ENCODE data around the gene PPM1A.

Gene PPM1A

GRCh38 chr14:60323199-60323896 is 74.3 kb downstream of the PPM1A start:
- no peak overlapping the region for H3K4ac ChIP-seq (ENCODE audit: low read depth in 1 of 2, low read length in 2 of 2)
- H3K4me2 ChIP-seq (ENCODE audit: low read length, poor library complexity, severe bottlenecking) = no peak overlapping the region
- peaks cover 34 to 52% of the 10 kb centered on the region in 2 experiments for H3K27me3 ChIP-seq (ENCODE audit: control insufficient read depth in 1 of 2, insufficient read depth in 1 of 2, low read length in 2 of 2)
- no peak overlapping the region for H3K4me3 ChIP-seq (ENCODE audit: insufficient read depth in 1 of 2, low read depth in 1 of 2, low read length in 2 of 2)
- H2BK15ac ChIP-seq (ENCODE audit: low read depth, poor library complexity, severe bottlenecking) = no peak overlapping the region
- H3K79me1 ChIP-seq (replicated peaks; ENCODE audit: low read length, poor library complexity, severe bottlenecking) = no peaks in the 10 kb centered on the region
- H2BK5ac ChIP-seq (ENCODE audit: low read depth, low read length, poor library complexity, severe bottlenecking) = no peak overlapping the region
- no peak overlapping the region for H2AK5ac ChIP-seq (ENCODE audit: low read length, severe bottlenecking)
- no peak overlapping the region for H2AFZ ChIP-seq (ENCODE audit: low read depth, low read length)
- no peak for DNase-seq
- 85% methylated on average over 14 of the region's 14 CpGs for WGBS
- H4K8ac ChIP-seq (ENCODE audit: low read length) = no peak overlapping the region
- H4K91ac ChIP-seq (ENCODE audit: low read length) = no peak overlapping the region
- H3K4me1 ChIP-seq (ENCODE audit: control insufficient read depth, insufficient read depth, low read depth, low read length) = peaks cover 8% of the 10 kb centered on the region
- H3K27ac ChIP-seq (ENCODE audit: low read length, poor library complexity, severe bottlenecking) = no peak overlapping the region
- no peak overlapping the region for H3K9ac ChIP-seq (ENCODE audit: low read length)
- no peak overlapping the region for H2BK120ac ChIP-seq (ENCODE audit: low read depth, low read length)
- H2BK12ac ChIP-seq (ENCODE audit: low read length in 2 of 2) = no peak overlapping the region
- no peak overlapping the region for H3K18ac ChIP-seq (ENCODE audit: low read depth in 1 of 2, low read length in 2 of 2)
- no peak overlapping the region for H3K23ac ChIP-seq (ENCODE audit: low read length in 2 of 2)
- H3K36me3 ChIP-seq (ENCODE audit: control insufficient read depth in 1 of 2, insufficient read depth in 2 of 2, low read depth in 1 of 2, low read length in 2 of 2) = no peaks in the 10 kb centered on the region
- no peak overlapping the region for H3K14ac ChIP-seq (ENCODE audit: low read length in 2 of 2)
- H3K9me3 ChIP-seq (ENCODE audit: control insufficient read depth, low read length) = no peaks in the 10 kb centered on the region

- Histone ChIP-seq H2BK120ac (ENCODE audit: low read depth, low read length) (no peak overlapping the region), H3K36me3 (ENCODE audit: control insufficient read depth in 1 of 2, insufficient read depth in 2 of 2, low read depth in 1 of 2, low read length in 2 of 2) (no peaks in the 10 kb centered on the region), H3K18ac (ENCODE audit: low read depth in 1 of 2, low read length in 2 of 2) (no peak overlapping the region), H2AK5ac (ENCODE audit: low read length, severe bottlenecking) (no peak overlapping the region), H3K9me3 (ENCODE audit: control insufficient read depth, low read length) (no peaks in the 10 kb centered on the region), H3K79me1 (replicated peaks; ENCODE audit: low read length, poor library complexity, severe bottlenecking) (no peaks in the 10 kb centered on the region), H3K4me1 (ENCODE audit: control insufficient read depth, insufficient read depth, low read depth, low read length) (peaks cover 8% of the 10 kb centered on the region), H3K27me3 (ENCODE audit: control insufficient read depth in 1 of 2, insufficient read depth in 1 of 2, low read length in 2 of 2) (peaks cover 36 to 59% of the 10 kb centered on the region in 2 experiments), H4K8ac (ENCODE audit: low read length) (no peak overlapping the region), H2BK5ac (ENCODE audit: low read depth, low read length, poor library complexity, severe bottlenecking) (no peak overlapping the region), H2BK12ac (ENCODE audit: low read length in 2 of 2) (no peak overlapping the region), H3K27ac (ENCODE audit: low read length, poor library complexity, severe bottlenecking) (no peak overlapping the region), H4K91ac (ENCODE audit: low read length) (no peak overlapping the region), H3K9ac (ENCODE audit: low read length) (no peak overlapping the region), H3K4me3 (ENCODE audit: insufficient read depth in 1 of 2, low read depth in 1 of 2, low read length in 2 of 2) (no peak overlapping the region), H3K4ac (ENCODE audit: low read depth in 1 of 2, low read length in 2 of 2) (no peak overlapping the region), H2BK15ac (ENCODE audit: low read depth, poor library complexity, severe bottlenecking) (no peak overlapping the region), H3K23ac (ENCODE audit: low read length in 2 of 2) (no peak overlapping the region), H3K14ac (ENCODE audit: low read length in 2 of 2) (no peak overlapping the region), H3K4me2 (ENCODE audit: low read length, poor library complexity, severe bottlenecking) (no peak overlapping the region), H2AFZ (ENCODE audit: low read depth, low read length) (no peak overlapping the region)
- DNase-seq = no peak
- WGBS = 94% methylated on average over 2 of the region's 2 CpGs
These were observed 75.8 kb downstream of the PPM1A start for GRCh38 chr14:60324837-60325236.

GRCh38 chr14:60326274-60326673 is 77.3 kb downstream of the PPM1A start:
- H2AK5ac ChIP-seq (ENCODE audit: low read length, severe bottlenecking) = no peak overlapping the region
- no peak for DNase-seq
- H3K23ac ChIP-seq (ENCODE audit: low read length in 2 of 2) = no peak overlapping the region
- H3K18ac ChIP-seq (ENCODE audit: low read depth in 1 of 2, low read length in 2 of 2) = no peak overlapping the region
- H3K9me3 ChIP-seq (ENCODE audit: control insufficient read depth, low read length) = no peaks in the 10 kb centered on the region
- no peak overlapping the region for H4K8ac ChIP-seq (ENCODE audit: low read length)
- no peak overlapping the region for H2BK120ac ChIP-seq (ENCODE audit: low read depth, low read length)
- H2BK12ac ChIP-seq (ENCODE audit: low read length in 2 of 2) = no peak overlapping the region
- H3K4ac ChIP-seq (ENCODE audit: low read depth in 1 of 2, low read length in 2 of 2) = no peak overlapping the region
- no peak overlapping the region for H2AFZ ChIP-seq (ENCODE audit: low read depth, low read length)
- no peak overlapping the region for H3K4me2 ChIP-seq (ENCODE audit: low read length, poor library complexity, severe bottlenecking)
- no peaks in the 10 kb centered on the region for H3K36me3 ChIP-seq (ENCODE audit: control insufficient read depth in 1 of 2, insufficient read depth in 2 of 2, low read depth in 1 of 2, low read length in 2 of 2)
- peaks cover 34 to 52% of the 10 kb centered on the region in 2 experiments for H3K27me3 ChIP-seq (ENCODE audit: control insufficient read depth in 1 of 2, insufficient read depth in 1 of 2, low read length in 2 of 2)
- H3K14ac ChIP-seq (ENCODE audit: low read length in 2 of 2) = no peak overlapping the region
- no peak overlapping the region for H2BK5ac ChIP-seq (ENCODE audit: low read depth, low read length, poor library complexity, severe bottlenecking)
- 86% methylated on average over 2 of the region's 2 CpGs for WGBS
- H3K4me3 ChIP-seq (ENCODE audit: insufficient read depth in 1 of 2, low read depth in 1 of 2, low read length in 2 of 2) = no peak overlapping the region
- peaks cover 10% of the 10 kb centered on the region for H3K4me1 ChIP-seq (ENCODE audit: control insufficient read depth, insufficient read depth, low read depth, low read length)
- no peaks in the 10 kb centered on the region for H3K79me1 ChIP-seq (replicated peaks; ENCODE audit: low read length, poor library complexity, severe bottlenecking)
- no peak overlapping the region for H3K27ac ChIP-seq (ENCODE audit: low read length, poor library complexity, severe bottlenecking)
- no peak overlapping the region for H2BK15ac ChIP-seq (ENCODE audit: low read depth, poor library complexity, severe bottlenecking)
- no peak overlapping the region for H3K9ac ChIP-seq (ENCODE audit: low read length)
- H4K91ac ChIP-seq (ENCODE audit: low read length) = no peak overlapping the region

- Histone ChIP-seq H3K23ac (ENCODE audit: low read length in 2 of 2) (no peak overlapping the region), H2AFZ (ENCODE audit: low read depth, low read length) (no peak overlapping the region), H3K36me3 (ENCODE audit: control insufficient read depth in 1 of 2, insufficient read depth in 2 of 2, low read depth in 1 of 2, low read length in 2 of 2) (no peaks in the 10 kb centered on the region), H2BK120ac (ENCODE audit: low read depth, low read length) (no peak overlapping the region), H3K9ac (ENCODE audit: low read length) (peak overlapping the region; percentile 45), H4K8ac (ENCODE audit: low read length) (no peak overlapping the region), H3K79me1 (replicated peaks; ENCODE audit: low read length, poor library complexity, severe bottlenecking) (no peaks in the 10 kb centered on the region), H3K18ac (ENCODE audit: low read depth in 1 of 2, low read length in 2 of 2) (no peak overlapping the region), H3K4me1 (ENCODE audit: control insufficient read depth, insufficient read depth, low read depth, low read length) (peaks cover 10% of the 10 kb centered on the region), H2AK5ac (ENCODE audit: low read length, severe bottlenecking) (no peak overlapping the region), H3K4me2 (ENCODE audit: low read length, poor library complexity, severe bottlenecking) (peak overlapping the region; percentile 78), H2BK12ac (ENCODE audit: low read length in 2 of 2) (no peak overlapping the region), H3K9me3 (ENCODE audit: control insufficient read depth, low read length) (no peaks in the 10 kb centered on the region), H3K14ac (ENCODE audit: low read length in 2 of 2) (no peak overlapping the region), H2BK15ac (ENCODE audit: low read depth, poor library complexity, severe bottlenecking) (no peak overlapping the region), H3K27me3 (ENCODE audit: control insufficient read depth in 1 of 2, insufficient read depth in 1 of 2, low read length in 2 of 2) (peaks cover 30 to 43% of the 10 kb centered on the region in 2 experiments), H3K4me3 (ENCODE audit: insufficient read depth in 1 of 2, low read depth in 1 of 2, low read length in 2 of 2) (peak overlapping the region; percentile 8 to 70), H3K4ac (ENCODE audit: low read depth in 1 of 2, low read length in 2 of 2) (no peak overlapping the region), H2BK5ac (ENCODE audit: low read depth, low read length, poor library complexity, severe bottlenecking) (no peak overlapping the region), H4K91ac (ENCODE audit: low read length) (peak overlapping the region; percentile 10), H3K27ac (ENCODE audit: low read length, poor library complexity, severe bottlenecking) (no peak overlapping the region)
- WGBS = 30% methylated on average over 55 of the region's 58 CpGs
- DNase-seq = no peak
These were observed 78.7 kb downstream of the PPM1A start for GRCh38 chr14:60327447-60328331.

All from mesenchymal stem cell (in vitro differentiated cells and primary cell).